Stimulated activated CD4-positive, alpha-beta T cell treated with anti-CD3 and anti-CD28 coated beads, Interleukin-1b, Interleukin-23, amount 100 ng/mL, for 48 hours (primary cell): ENCODE data around the gene SAMD9L.
"Not testable (repeated sequence)": the region's sequence is repeated elsewhere in the genome, so short reads cannot be mapped to it uniquely, and the experiment has no call there.

Experiments
- DNase-seq: peaks from one replicate; pipeline ENCODE4 v3.0.0-alpha.2; 2020

Gene SAMD9L

DNA sequence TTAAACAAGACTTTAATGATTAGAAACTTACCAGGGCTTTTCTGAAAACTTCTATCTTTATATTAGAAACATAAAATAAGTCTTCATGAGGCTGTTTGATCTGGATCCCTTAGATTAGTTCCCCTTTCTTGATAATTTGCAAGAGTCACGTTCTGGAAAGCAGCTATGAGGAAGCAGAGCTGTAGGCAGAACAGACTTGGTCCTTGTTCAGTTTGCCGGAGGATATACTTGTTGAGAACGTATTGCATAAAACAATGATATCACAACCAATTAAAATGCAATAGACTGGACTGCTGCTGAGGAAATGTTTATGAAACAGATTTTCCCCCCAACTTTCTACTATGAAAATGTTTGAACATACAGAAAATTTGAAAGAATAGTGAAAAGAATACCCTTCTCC, 2.8 kb downstream of the SAMD9L start:
- no peak for DNase-seq

- no peak for DNase-seq
Measured at GRCh38 chr7:93142127-93142526, 6.1 kb downstream of the SAMD9L start.

DNA sequence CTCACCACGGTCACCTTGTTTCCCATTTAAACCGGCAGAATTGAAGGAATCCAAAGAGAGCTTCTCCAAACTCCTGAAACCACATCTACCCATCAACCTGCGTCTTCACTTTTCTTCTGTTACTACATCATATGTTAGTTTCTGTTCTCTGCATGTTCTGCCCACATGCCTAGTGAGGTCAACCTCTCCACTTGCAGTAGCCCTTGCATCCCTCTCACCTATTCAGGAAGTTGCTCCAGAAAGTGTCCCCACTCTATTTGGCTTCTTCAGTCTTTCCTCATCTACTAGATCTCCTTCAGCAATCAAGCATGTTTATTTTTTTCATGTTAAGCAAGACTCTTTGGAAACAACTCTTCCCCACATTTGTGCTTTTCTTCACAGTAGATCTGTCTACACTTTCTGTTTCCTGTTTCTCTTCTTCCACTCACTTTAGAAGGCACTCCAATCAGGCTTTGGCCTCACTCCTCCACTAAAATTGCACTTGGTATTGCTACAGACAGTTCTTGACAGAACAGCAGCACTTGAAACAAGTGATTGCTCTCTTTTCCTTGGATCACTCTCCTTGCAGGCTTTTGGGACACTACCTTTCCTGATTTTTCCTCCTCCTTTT, 7.5 kb downstream of the SAMD9L start:
- no peak for DNase-seq

DNA sequence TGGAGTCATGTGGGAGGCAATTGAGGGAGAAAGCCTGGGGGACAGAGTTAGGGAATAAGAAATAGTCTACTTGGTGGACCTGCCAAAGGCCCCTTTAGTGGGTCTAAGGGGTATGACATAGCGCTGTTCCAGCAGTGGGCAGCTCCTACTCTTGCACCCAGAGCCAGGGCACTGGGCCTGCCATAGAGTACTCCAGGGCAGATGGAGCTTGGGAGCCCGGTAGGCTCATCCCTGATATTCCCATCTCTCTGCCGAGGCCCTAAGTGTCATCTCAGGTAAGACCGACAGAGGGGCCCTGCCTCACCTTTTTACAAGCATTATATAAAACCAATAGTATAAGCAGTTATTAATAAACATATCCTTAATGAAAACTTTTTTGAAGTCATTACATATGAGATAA, 9.6 kb downstream of the SAMD9L start:
- no peak for DNase-seq

DNA sequence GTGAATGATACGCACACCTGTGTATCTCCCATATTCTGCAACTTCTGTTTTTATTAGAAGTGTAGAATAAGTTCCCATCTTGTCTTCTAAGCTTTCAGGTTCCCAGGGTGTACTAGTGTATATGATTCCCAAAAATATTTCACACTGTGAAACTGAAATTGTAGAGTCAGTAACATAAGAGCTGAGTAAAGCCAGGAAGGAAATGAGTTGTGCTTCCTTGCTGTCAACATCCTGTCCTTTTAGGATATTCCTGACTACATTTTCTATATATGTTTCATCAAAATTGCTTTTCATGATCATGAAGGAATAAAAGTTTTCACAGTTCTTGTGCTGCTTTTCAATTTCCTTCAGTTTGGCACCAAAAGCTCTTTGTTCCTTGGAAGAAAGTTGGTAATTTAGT, 15.2 kb downstream of the SAMD9L start:
- DNase-seq, result no peak

GRCh38 chr7:93132216-93132615, 16.0 kb downstream of the SAMD9L start:
- no peak for DNase-seq

DNA sequence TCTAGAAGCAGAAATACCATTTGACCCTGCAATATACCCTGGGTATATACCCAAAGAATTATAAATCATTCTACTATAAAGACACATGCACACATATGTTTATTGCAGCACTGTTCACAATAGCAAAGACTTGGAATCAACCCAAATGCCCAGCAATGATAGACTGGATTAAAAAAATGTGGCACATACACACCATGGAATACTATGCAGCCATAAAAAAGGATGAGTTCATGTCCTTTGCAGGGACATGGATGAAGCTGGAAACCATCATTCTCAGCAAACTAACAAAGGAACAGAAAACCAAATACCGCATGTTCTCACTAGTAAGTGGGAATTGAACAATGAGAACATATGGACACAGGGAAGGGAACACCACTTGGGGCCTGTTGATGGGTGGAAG, 21.2 kb downstream of the SAMD9L start:
- not testable (repeated sequence) for DNase-seq

DNA sequence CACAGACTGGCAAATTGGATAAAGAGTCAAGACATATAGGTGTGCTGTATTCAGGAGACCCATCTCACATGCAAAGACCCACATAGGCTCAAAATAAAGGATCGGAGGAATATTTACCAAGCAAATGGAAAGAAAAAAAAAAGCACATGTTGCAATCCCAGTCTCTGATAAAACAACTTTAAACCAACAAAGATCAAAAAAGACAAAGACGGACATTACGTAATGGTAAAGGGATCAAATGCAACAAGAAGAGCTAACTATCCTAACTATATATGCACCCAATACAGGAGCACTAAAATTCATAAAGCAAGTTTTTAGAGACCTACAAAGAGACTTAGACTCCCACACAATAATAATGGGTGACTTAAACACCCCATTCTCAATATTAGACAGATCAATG, 24.7 kb downstream of the SAMD9L start:
- not testable (repeated sequence) for DNase-seq

- DNase-seq, result no peak
Measured at GRCh38 chr7:93120592-93121549, 27.3 kb downstream of the SAMD9L start.

DNA sequence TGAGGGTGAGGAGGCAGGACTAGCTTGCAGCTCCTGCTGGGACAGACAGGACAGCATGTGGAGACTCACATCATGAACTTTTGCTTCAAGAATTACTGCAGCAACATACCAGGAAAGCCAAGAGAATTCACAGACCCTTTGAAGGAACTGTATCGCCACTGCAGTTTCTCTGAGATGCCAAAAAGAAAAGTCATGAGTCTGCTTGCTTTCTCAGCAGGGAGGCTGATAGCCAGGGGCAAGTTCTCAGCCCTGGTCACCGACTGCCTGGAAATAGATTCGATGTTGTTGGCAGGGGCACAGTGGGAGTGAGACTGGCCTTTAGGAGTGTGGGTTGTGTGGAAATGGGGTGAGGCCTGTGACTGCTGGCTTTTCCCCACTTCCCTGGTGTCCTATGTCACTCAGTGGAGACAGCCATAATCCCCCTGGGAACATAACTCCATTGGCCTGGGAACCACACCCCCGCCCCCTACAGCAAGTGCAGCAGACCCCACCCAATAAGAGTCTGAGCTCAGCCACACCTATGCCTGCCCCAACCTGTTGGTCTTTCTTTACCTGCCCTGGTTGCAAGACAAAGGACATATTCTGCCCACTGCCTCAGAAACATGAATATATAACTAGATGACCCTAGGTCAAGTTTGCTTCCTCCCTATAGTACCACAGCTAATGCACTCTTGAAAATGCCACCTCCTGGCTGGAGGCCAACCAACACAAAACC, 28.8 kb downstream of the SAMD9L start:
- DNase-seq, result no peak

GRCh38 chr7:93117852-93118530, 30.2 kb downstream of the SAMD9L start, which contains the start of gene SAMD9:
Gene SAMD9, minus strand, starts transcription at chr7:93117979. Its CDS starts 11,882 bp downstream, at chr7:93106097.
- peak; percentile 49 for DNase-seq

- DNase-seq, result no peak
Measured at GRCh38 chr7:93117327-93117726, 30.9 kb downstream of the SAMD9L start.

DNA sequence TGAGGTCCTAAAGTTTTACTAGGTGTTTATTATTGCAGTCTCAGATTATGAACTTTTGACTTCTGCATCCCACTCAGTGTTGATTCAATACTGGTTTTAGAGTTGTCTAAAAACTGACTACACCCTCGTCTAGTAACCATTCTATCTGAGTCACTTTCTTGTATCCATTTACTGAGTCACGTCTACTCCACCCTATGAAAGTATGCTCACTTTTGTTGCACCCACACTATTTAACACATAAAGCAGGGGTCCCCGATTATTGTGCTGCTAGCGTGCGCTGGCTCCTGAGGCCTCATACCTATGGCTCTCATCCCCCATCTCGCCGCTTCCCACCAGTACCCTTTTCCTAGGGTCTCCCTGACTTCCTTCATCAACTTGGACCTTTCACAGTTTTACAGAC, 32.4 kb downstream of the SAMD9L start:
- no peak for DNase-seq

DNA sequence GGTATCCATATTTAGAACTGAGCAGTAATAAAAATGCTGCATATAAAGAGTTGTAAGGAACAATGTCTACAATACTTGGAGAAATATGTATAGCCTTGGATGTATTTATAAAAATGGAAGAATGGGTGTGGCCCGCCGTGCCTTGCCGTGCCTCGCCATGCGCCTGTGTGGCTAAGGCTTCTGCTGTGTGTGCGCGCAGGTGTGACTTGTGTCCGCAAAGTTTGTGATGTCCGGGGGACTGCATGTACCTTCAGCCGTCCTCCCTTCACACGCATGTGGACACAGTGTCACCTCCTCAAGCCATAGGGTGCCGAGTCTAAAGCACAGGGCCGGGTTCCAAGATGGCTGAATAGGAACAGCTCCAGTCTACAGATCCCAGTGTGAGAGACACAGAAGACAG, 40.2 kb downstream of the SAMD9L start:
- no peak for DNase-seq

DNA sequence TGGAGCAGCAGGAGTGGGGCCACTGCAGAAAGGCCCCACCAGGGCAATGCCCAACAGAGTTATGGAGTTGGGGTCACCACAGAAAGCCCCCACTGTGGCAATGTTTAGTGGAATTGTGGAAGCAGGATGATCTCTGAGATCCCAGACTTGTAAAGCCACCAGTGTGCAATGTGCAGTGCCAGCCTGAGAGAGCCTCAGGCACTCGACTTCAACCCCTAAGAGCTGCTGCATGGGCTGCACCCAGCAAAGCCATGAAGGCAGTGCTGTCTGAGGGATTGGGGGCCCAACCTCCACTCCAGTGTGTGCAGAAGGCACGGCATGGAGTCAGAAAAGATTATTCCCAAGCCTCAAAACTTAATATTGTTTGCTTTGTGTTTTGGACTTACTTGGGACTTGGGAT, 50.8 kb downstream of the SAMD9L start:
- DNase-seq, result no peak

DNA sequence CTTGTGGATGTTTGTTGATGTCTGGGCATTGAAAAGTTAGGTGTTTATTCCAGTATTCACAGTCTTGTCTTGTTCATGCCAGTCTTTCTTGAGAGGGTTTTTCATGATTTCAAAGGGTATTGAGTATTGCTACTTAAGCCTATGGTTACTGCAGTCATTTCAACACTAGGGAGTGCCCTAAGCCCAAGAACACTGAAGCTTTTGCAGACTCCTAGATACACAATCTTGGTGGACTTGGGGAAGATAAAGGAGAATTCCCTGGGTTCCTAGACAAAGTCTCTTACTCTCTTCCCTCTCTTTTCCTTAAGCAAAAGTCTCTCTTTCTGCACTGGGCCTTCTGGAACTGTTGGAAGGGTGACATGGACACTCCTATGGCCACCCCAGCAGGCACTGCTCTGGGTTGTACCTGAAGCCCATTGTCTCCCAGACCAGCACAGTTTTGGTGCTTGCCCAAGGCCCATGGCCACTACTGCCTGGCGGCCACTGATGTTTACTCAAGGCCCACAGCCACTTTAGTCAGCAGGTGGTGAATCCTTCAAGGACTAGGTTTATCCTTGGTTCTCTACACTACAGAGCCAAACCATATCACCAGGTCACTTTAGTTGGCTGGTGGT, 55.3 kb downstream of the SAMD9L start:
- no peak for DNase-seq
